Anterior cingulate cortex (tissue), 58 donors: ENCODE measurements around the gene TXN2.
"Not testable (repeated sequence)": the region's sequence is repeated elsewhere in the genome, so short reads cannot be mapped to it uniquely, and the experiment has no call there.

Experiments used
- DNase-seq, 58 donors: peaks; one replicate each; lab custom pipeline; 2025; lab: John Stamatoyannopoulos, UW

Gene TXN2

GRCh38 chr22:36433318-36434231, 47.9 kb downstream of the TXN2 start:
- no peak for DNase-seq

- DNase-seq = no peak
Measured at GRCh38 chr22:36432592-36433317, 48.7 kb downstream of the TXN2 start.

GRCh38 chr22:36431977-36432376, 49.5 kb downstream of the TXN2 start:
- no peak for DNase-seq

GRCh38 chr22:36430863-36431262, 50.6 kb downstream of the TXN2 start:
- no peak for DNase-seq

- DNase-seq = not testable (repeated sequence)
Measured at GRCh38 chr22:36427952-36428351, 53.5 kb downstream of the TXN2 start.

GRCh38 chr22:36425977-36426523, 55.4 kb downstream of the TXN2 start:
- DNase-seq = peak in 1 of 58 donors; percentile 4

- DNase-seq = no peak
Measured at GRCh38 chr22:36424901-36425579, 56.4 kb downstream of the TXN2 start.

- not testable (repeated sequence) for DNase-seq
Measured at GRCh38 chr22:36424466-36424865, 57.0 kb downstream of the TXN2 start.

- no peak for DNase-seq
Measured at GRCh38 chr22:36423461-36424404, 57.7 kb downstream of the TXN2 start.

GRCh38 chr22:36422287-36423014, 59.0 kb downstream of the TXN2 start:
- DNase-seq = no peak

GRCh38 chr22:36419912-36420882, 61.2 kb downstream of the TXN2 start:
- DNase-seq = no peak

GRCh38 chr22:36419177-36419911, 62.1 kb downstream of the TXN2 start:
- peak in 13 of 58 donors; percentile 1 to 30 (median 10) for DNase-seq

- DNase-seq = no peak
Measured at GRCh38 chr22:36417281-36417686, 64.2 kb downstream of the TXN2 start.
